PC-3 (cell line): ENCODE measurements around the gene TRAF5. TPM values are rescaled to one million over a fixed set of nuclear protein-coding genes. Genes with fewer than 3 reads are reported as not detected.

Experiments
- ATAC-seq: fragments of 200-7000 bp; cut with Tn5 transposase; 2 replicates; pipeline ENCODE4 v1.9.1; 2020; ENCODE audit warnings: mild to moderate bottlenecking, moderate library complexity
- BruUV-seq: library from RNA; stranded (reverse); fragments of 400-500 nt; replicated peaks from 2 replicates; lab custom pipeline; 2021; lab: Mats Ljungman, UMichigan
- CTCF ChIA-PET: fragments of 300-600 bp; sonication (Branson Sonifier 250); formaldehyde crosslinking; loops from one replicate; lab custom pipeline; 2022; ENCODE audit warnings: antibody characterized with exemption; lab: Charles Lee
- POLR2A ChIA-PET: fragments of 300-600 bp; sonication (Branson Sonifier 250); formaldehyde crosslinking; loops from one replicate; lab custom pipeline; 2022; ENCODE audit warnings: antibody characterized with exemption; ENCODE audit not compliant: unreplicated experiment; lab: Charles Lee
- DNase-seq: peaks from one replicate; pipeline ENCODE4 v3.0.0-alpha.2; 2015
- H2AFZ ChIP-seq: fragments of 300-600 bp; sonication (generic); 2 replicates; pipeline ENCODE4 v1.6.0; 2016; ENCODE audit warnings: antibody characterized with exemption, low read length
- H3F3A ChIP-seq: fragments of 300-600 bp; sonication (generic); one replicate; pipeline ENCODE4 v1.6.0; 2017; ENCODE audit warnings: antibody characterized with exemption, low read length, control low read depth, mild to moderate bottlenecking; ENCODE audit not compliant: unreplicated experiment
- H3K27ac ChIP-seq: fragments of 300-600 bp; sonication (generic); 2 replicates; pipeline ENCODE4 v1.5.1; 2016; ENCODE audit warnings: mild to moderate bottlenecking, low read length
- H3K27me3 ChIP-seq: fragments of 300-600 bp; sonication (generic); 2 replicates; pipeline ENCODE4 v1.6.1; 2016; ENCODE audit warnings: low read length, mixed read lengths
- H3K36me3 ChIP-seq: fragments of 300-600 bp; sonication (generic); 2 replicates; pipeline ENCODE4 v1.6.1; 2016; ENCODE audit warnings: low read depth, mixed run types, low read length, mixed read lengths
- H3K4me1 ChIP-seq: fragments of 300-600 bp; sonication (generic); 2 replicates; pipeline ENCODE4 v1.5.1; 2016; ENCODE audit warnings: low read length; ENCODE audit not compliant: insufficient read depth
- H3K4me2 ChIP-seq: fragments of 300-600 bp; sonication (generic); 2 replicates; pipeline ENCODE4 v1.6.0; 2016; ENCODE audit warnings: low read length
- H3K4me3 ChIP-seq: fragments of 300-600 bp; sonication (generic); 2 replicates; pipeline ENCODE4 v1.5.1; 2016; ENCODE audit warnings: mild to moderate bottlenecking, low read length, mixed read lengths
- H3K79me2 ChIP-seq: fragments of 300-600 bp; sonication (generic); 2 replicates; pipeline ENCODE4 v1.6.1; 2017; ENCODE audit warnings: low read length, mixed read lengths
- H3K9ac ChIP-seq: fragments of 300-600 bp; sonication (generic); 2 replicates; pipeline ENCODE4 v1.6.0; 2016; ENCODE audit warnings: mild to moderate bottlenecking, low read length
- H3K9me2 ChIP-seq: fragments of 300-600 bp; sonication (generic); replicated peaks from 2 replicates; pipeline ENCODE4 v1.6.1; 2016; ENCODE audit warnings: mixed run types, low read length, mixed read lengths
- H3K9me3 ChIP-seq: fragments of 300-600 bp; sonication (generic); 2 replicates; pipeline ENCODE4 v1.6.1; 2016; ENCODE audit warnings: low read length, mixed read lengths
- H4K20me1 ChIP-seq: fragments of 300-600 bp; sonication (generic); 2 replicates; pipeline ENCODE4 v1.6.1; 2016; ENCODE audit warnings: low read length, mixed read lengths
- EZH2 ChIP-seq: fragments of 300-600 bp; sonication (generic); IDR thresholded peaks from one replicate; pipeline ENCODE4 v1.6.1; 2017; ENCODE audit warnings: antibody characterized with exemption, mild to moderate bottlenecking, low read length; ENCODE audit not compliant: unreplicated experiment
- EZH2phosphoT487 ChIP-seq: fragments of 300-600 bp; sonication (generic); IDR thresholded peaks from 2 replicates; pipeline ENCODE4 v1.6.1; 2018; ENCODE audit warnings: mild to moderate bottlenecking, antibody characterized with exemption, low read length, borderline replicate concordance
- intact Hi-C: fragments of 100-400 bp; cut with micrococcal nuclease; formaldehyde crosslinking; loops from 2 replicates; pipeline ENCODE4 v1.9.0; 2023
- total RNA-seq: library from RNA; depleted of rRNA; stranded (reverse); fragments of >200 nt; gene quantifications from 2 replicates; pipeline ENCODE4 v1.2.3, GENCODE V29; 2014
- TF ChIP-seq, protein P1 (sequence below): fragments of 300-600 bp; sonication (generic); conservative IDR thresholded peaks from 2 replicates; pipeline ENCODE4 v1.5.1; 2017; ENCODE audit warnings: antibody characterized with exemption, low read depth, mild to moderate bottlenecking, low read length

TRAF5 gene
- total RNA-seq, 1 experiment from 2014 or later: 12.2 TPM

DNA sequence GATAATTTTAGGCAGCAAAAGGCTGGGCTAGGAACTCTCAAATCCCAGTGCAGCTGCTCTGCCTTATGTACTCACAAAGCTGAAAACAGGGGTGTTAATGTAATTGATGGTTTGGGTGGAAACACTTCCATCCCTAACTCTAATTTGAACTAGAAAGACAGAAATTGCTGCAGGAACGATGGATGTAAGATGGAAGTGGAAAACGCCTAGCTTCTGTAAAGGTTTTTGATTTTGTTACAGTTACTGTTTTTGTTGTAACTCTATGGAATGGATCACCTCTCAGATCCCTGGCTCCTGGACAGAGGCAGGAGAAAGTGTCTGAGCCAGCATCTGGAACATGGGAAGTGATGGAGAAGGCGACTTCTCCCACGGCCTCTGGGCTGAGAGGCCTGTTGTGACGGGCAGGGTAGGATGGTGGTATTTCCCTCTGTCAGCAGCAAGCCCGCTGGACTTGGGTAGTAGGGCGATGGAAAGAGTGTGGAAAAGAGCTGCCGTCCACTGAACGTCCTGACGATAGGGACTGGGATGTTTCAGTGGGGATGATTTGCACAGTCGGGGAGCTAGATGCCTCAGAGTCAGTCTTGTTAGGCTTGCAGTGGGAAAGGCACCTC is 1.6 kb downstream of the TRAF5 start:
- H3F3A ChIP-seq: no peaks in the 10 kb centered on the region
- TSS peak; percentile 47 for BruUV-seq
- H3K9ac ChIP-seq: no peak overlapping the region
- H3K9me3 ChIP-seq: no peaks in the 10 kb centered on the region
- TF ChIP-seq EZH2: no peak
- intact Hi-C loops: no loop called here
- no peak for ATAC-seq
- peaks cover 31% of the 10 kb centered on the region for H3K4me1 ChIP-seq
- no peaks in the 10 kb centered on the region for H3K27me3 ChIP-seq
- peak overlapping the region; percentile 71 for H3K4me3 ChIP-seq
- H3K79me2 ChIP-seq: no peaks in the 10 kb centered on the region
- peak overlapping the region; percentile 80; the same call in 1 of the 2 replicates for H2AFZ ChIP-seq
- no peaks in the 10 kb centered on the region for H4K20me1 ChIP-seq
- ChIA-PET POLR2A (no interaction called here), CTCF (interaction anchor here (0.6 kb wide), 1 partner anchor 27 kb away, joined by 3 read pairs; no protein-coding TSS in a partner anchor)
- no peaks in the 10 kb centered on the region for H3K9me2 ChIP-seq
- no peaks in the 10 kb centered on the region for H3K36me3 ChIP-seq
- no peak for DNase-seq
- H3K4me2 ChIP-seq: peak overlapping the region; percentile 91
- no peak overlapping the region for H3K27ac ChIP-seq

GRCh38 chr1:211328866-211329475 is 2.3 kb downstream of the TRAF5 start:
- TF ChIP-seq EZH2: no peak
- TF ChIP-seq, protein P1, sequence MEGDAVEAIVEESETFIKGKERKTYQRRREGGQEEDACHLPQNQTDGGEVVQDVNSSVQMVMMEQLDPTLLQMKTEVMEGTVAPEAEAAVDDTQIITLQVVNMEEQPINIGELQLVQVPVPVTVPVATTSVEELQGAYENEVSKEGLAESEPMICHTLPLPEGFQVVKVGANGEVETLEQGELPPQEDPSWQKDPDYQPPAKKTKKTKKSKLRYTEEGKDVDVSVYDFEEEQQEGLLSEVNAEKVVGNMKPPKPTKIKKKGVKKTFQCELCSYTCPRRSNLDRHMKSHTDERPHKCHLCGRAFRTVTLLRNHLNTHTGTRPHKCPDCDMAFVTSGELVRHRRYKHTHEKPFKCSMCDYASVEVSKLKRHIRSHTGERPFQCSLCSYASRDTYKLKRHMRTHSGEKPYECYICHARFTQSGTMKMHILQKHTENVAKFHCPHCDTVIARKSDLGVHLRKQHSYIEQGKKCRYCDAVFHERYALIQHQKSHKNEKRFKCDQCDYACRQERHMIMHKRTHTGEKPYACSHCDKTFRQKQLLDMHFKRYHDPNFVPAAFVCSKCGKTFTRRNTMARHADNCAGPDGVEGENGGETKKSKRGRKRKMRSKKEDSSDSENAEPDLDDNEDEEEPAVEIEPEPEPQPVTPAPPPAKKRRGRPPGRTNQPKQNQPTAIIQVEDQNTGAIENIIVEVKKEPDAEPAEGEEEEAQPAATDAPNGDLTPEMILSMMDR: no peak
- TF ChIP-seq EZH2phosphoT487: no peak
- ChIA-PET CTCF (interaction anchor here (0.6 kb wide), 1 partner anchor 27 kb away, joined by 3 read pairs; no protein-coding TSS in a partner anchor), POLR2A (no interaction called here)
- peaks cover 31% of the 10 kb centered on the region for H3K4me1 ChIP-seq
- no peak overlapping the region for H2AFZ ChIP-seq
- H3K9ac ChIP-seq: no peak overlapping the region
- DNase-seq (no peak), ATAC-seq (no peak)
- H3K27me3 ChIP-seq: no peaks in the 10 kb centered on the region
- H3F3A ChIP-seq: no peaks in the 10 kb centered on the region
- no peak overlapping the region for H3K4me3 ChIP-seq
- no peaks in the 10 kb centered on the region for H3K9me3 ChIP-seq
- H3K79me2 ChIP-seq: no peaks in the 10 kb centered on the region
- no peaks in the 10 kb centered on the region for H4K20me1 ChIP-seq
- no peak overlapping the region for H3K27ac ChIP-seq
- H3K36me3 ChIP-seq: no peaks in the 10 kb centered on the region
- H3K9me2 ChIP-seq: no peaks in the 10 kb centered on the region
- no TSS peak for BruUV-seq
- H3K4me2 ChIP-seq: no peak overlapping the region
- intact Hi-C loops: no loop called here

DNA sequence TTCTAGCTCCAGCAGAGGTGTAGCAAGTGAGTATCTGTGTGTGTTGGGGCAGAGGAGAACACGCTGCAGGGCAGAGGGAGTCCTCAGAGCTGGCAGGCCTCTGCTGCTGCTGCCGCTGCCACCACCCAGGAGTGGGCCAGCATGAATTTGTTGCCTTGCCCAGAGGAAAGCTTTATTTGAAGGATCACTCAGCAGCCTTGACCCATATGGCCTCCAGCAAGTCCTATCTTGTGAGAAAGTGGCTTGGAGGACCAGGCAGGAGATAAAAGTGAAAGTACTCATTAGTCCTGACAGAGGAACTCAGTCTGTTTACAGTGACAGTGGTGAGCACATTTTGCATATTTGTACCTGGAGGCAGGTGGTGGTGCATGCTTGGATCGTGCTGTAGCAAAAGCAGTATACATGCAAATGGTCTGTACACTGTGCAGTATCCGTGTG is 3.1 kb downstream of the TRAF5 start:
- BruUV-seq: no TSS peak
- Histone ChIP-seq H3K4me3 (no peak overlapping the region), H4K20me1 (no peaks in the 10 kb centered on the region), H3K4me1 (peaks cover 34% of the 10 kb centered on the region), H3K9me2 (no peaks in the 10 kb centered on the region), H3F3A (no peaks in the 10 kb centered on the region), H3K9ac (no peak overlapping the region), H3K79me2 (no peaks in the 10 kb centered on the region), H3K4me2 (no peak overlapping the region), H3K27ac (no peak overlapping the region), H3K36me3 (no peaks in the 10 kb centered on the region), H2AFZ (no peak overlapping the region), H3K9me3 (no peaks in the 10 kb centered on the region), H3K27me3 (no peaks in the 10 kb centered on the region)
- ATAC-seq (no peak), DNase-seq (no peak)
- ChIA-PET CTCF (no interaction called here), POLR2A (no interaction called here)
- intact Hi-C loops: no loop called here
- TF ChIP-seq EZH2 (no peak), EZH2phosphoT487 (no peak)
- TF ChIP-seq, protein P1: no peak
